Fibroblast of mammary gland (primary cell): ENCODE measurements around the gene WASF3.
A peak's percentile ranks its signal among the peaks of the same experiment; 100 is the strongest.

ENCODE experiments used
- DNase-seq: peaks from one replicate; pipeline ENCODE4 v3.0.0-alpha.2; 2010; ENCODE audit warnings: low read depth
- H3K4me3 ChIP-seq: 2 replicates; pipeline ENCODE4 v1.5.1; 2011; ENCODE audit warnings: low read depth, mild to moderate bottlenecking, low read length, moderate library complexity; ENCODE audit not compliant: control insufficient read depth
- TF ChIP-seq, protein P1 (sequence below): conservative IDR thresholded peaks from 2 replicates; pipeline ENCODE4 v1.5.1; 2011; ENCODE audit warnings: low read depth, low read length, inconsistent platforms; ENCODE audit not compliant: control insufficient read depth, insufficient read depth

WASF3 gene

GRCh38 chr13:26591672-26592071 lies 34.2 kb downstream of the WASF3 start:
- DNase-seq, result no peak
- TF ChIP-seq, protein P1, sequence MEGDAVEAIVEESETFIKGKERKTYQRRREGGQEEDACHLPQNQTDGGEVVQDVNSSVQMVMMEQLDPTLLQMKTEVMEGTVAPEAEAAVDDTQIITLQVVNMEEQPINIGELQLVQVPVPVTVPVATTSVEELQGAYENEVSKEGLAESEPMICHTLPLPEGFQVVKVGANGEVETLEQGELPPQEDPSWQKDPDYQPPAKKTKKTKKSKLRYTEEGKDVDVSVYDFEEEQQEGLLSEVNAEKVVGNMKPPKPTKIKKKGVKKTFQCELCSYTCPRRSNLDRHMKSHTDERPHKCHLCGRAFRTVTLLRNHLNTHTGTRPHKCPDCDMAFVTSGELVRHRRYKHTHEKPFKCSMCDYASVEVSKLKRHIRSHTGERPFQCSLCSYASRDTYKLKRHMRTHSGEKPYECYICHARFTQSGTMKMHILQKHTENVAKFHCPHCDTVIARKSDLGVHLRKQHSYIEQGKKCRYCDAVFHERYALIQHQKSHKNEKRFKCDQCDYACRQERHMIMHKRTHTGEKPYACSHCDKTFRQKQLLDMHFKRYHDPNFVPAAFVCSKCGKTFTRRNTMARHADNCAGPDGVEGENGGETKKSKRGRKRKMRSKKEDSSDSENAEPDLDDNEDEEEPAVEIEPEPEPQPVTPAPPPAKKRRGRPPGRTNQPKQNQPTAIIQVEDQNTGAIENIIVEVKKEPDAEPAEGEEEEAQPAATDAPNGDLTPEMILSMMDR, result no peak
- H3K4me3 ChIP-seq, result no peak overlapping the region

- no peak for DNase-seq
- TF ChIP-seq, protein P1, result no peak
- H3K4me3 ChIP-seq, result no peak overlapping the region
Measured at GRCh38 chr13:26593661-26594060, 36.2 kb downstream of the WASF3 start.

- TF ChIP-seq, protein P1, result no peak
- DNase-seq, result no peak
- H3K4me3 ChIP-seq, result no peak overlapping the region
Measured at GRCh38 chr13:26594363-26594762, 36.9 kb downstream of the WASF3 start.

GRCh38 chr13:26596458-26596857 lies 39.0 kb downstream of the WASF3 start:
- no peak overlapping the region for H3K4me3 ChIP-seq
- no peak for DNase-seq
- TF ChIP-seq, protein P1, result no peak

GRCh38 chr13:26599403-26599802 lies 41.9 kb downstream of the WASF3 start:
- DNase-seq, result no peak
- TF ChIP-seq, protein P1, result no peak
- H3K4me3 ChIP-seq, result no peak overlapping the region

DNA sequence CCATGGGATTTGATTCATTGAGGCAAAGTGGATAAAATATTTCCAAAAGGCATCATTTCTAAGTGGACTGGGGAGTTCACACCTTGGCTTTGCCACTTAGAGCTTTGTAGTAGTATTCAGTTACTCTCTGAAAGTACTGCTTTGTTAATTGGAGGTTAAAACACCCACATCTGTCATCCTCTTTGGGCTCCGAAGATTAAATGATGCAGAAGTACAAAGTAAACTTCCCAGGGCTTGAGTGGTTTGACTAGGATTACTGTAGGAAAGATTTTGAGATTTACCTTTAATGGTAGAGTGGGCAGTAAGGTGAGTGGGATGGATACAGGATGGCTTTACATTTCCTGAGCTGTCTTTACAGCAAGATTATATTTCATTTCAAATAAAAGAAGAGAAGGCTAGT lies 42.4 kb downstream of the WASF3 start:
- TF ChIP-seq, protein P1, result no peak
- DNase-seq, result no peak
- no peak overlapping the region for H3K4me3 ChIP-seq

DNA sequence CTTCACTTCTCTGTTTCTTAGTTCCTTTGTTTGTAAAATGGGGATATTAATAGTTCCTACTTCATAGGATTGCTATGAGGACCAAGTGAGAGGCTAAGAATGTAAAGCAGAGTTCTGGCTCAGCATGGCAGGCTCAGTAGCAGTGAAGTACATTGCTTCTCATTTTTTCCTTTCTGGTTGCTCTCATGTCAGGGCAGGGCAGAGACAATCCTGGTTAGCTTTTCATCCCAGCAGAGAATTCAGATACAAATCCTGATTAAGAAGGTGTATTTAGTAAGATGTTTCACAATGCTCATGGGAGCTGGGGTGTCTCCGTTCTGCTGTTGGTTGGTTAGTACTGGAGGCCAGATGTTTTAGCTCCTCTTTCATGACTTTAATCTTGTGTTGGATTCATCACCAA lies 42.9 kb downstream of the WASF3 start:
- TF ChIP-seq, protein P1, result no peak
- DNase-seq, result peak; percentile 81
- H3K4me3 ChIP-seq, result no peak overlapping the region
